ENCODE results near the gene TPM3.
"Not testable (repeated sequence)": the region's sequence is repeated elsewhere in the genome, so short reads cannot be mapped to it uniquely, and the experiment has no call there.

The TPM3 gene

DNA sequence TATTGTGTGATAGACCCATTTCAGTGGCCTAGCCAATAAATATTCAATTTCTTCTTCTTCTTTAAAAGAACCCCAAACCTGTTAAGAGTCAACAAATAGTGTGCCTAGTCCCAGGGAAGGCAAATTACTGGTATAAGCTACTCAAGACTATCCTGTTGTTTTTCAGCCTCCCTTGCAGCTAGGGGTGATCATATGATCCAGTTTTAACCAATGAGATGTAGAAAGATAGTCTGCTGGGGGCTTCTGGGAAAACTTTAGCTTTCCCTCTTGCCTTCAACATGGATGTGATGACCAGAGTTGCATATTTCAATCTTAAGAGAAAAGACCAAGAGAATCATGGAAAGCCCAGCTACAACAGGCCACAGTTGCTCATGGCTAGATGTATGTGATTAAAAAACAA lies 32.3 kb downstream of the TPM3 start:
- no peak for DNase-seq

GRCh38 chr1:154158307-154159125 lies 33.4 kb downstream of the TPM3 start:
- no peak for DNase-seq

DNA sequence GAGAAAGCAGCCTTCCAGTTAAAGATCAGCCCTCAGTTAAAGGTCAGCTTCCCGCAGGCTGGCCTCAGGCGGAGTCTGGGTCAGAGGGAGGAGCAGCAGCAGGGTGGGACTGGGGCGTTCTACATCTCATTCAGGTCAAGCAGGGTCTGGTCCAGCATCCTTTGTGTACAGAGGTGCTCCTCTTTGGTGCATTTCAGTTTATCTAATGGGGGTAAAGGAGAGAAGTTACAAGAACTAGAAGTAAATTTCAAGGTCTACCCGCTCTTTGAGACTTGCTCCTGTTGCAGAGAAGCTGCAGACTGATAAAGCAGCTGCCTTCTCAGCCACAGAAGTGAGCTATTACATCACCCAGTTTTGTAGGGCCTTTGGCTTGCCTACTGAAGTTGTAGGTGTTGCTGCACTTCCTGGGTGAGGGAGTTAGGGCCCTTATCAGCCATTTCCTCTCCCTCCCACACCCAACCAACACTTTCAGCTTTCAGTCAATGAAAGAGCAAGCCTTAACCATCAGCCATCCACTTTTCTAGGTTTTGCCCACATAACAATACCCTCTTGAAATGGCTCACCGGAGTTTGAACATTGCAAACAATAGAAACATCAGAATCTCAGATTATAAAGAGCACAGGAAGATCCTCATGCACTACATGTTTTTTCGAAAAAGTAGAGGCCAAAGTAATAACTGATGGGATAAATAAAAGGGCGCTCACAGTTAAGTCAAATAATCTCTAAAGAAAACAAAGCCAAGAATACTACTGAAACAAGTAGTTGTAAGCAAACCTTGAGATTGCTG lies 34.2 kb downstream of the TPM3 start:
- no peak for DNase-seq

GRCh38 chr1:154155251-154155650 lies 36.6 kb downstream of the TPM3 start:
- DNase-seq, result no peak

DNA sequence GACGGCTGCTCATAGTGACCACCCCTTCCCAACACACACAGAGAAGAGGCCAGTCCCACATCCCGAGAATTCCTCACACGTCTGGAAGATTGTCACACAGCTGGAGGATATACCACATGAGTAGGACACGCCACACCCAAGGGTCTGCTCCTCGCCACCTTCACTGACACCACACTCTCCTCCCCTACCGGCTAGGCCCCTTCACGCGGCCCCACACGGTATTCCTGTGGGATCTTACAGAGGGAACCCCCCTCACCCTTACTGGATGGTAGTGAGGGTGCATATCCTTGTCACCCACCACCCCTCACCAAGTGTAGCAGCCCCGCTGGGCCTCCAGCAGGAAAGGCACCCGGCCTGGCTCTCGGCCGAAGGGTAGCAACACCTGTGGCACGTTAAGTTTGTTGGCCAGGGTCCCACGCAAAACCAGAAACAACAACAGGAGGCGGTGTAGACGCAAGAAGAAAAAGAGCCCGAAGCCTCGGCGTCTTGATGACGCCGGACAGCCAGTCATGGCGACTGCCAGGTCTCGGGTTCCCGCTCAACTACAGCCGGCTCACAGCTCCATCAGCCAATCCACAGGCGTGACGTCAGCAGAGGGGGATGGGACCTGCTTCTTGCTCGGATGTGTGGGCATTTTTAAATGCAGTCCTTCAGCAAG lies 37.2 kb downstream of the TPM3 start, which contains the start of gene NUP210L:
TSS of gene NUP210L (minus strand) at position 540 of the 658 bp plus-strand sequence.
- no peak for DNase-seq

- DNase-seq, result no peak
These were observed 37.8 kb downstream of the TPM3 start for GRCh38 chr1:154154053-154154452.

GRCh38 chr1:154151311-154151710 lies 40.6 kb downstream of the TPM3 start:
- DNase-seq, result no peak

DNA sequence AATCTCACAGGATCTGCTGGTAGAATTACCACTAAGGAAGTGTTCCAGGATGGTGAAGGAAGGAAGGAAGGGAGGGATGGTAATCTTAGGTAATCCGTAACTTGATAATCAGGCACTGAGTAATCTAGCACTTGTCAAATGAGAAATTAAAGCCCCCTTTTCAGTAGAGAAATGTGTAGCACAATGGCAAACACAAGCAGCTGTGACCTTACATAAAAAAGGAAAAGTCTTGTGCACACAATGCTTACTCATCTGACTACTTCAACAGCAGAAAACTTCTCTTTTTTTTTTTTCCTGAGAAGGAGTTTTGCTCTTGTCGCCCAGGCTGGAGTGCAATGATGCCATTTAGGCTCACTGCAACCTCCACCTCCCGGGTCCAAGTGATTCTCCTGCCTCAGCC lies 43.1 kb downstream of the TPM3 start:
- no peak for DNase-seq

DNA sequence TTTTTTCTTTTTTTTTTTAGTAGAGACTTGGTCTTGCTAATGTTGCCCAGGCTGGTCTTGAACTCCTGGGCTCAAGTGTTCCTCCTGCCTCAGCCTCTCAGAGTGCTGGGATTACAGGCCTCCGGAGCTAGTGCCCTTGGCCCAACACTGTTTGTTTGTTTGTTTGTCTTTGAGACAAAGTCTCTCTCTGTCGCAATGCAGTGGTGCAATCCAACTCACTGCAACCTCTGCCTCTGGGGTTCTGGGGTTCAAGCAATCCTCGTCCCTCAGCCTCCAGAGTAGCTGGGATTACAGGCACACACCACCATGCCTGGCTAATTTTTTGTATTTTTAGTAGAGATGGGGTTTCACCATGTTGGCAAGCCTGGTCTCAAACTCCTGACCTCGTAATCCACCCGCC lies 44.4 kb downstream of the TPM3 start:
- not testable (repeated sequence) for DNase-seq

DNA sequence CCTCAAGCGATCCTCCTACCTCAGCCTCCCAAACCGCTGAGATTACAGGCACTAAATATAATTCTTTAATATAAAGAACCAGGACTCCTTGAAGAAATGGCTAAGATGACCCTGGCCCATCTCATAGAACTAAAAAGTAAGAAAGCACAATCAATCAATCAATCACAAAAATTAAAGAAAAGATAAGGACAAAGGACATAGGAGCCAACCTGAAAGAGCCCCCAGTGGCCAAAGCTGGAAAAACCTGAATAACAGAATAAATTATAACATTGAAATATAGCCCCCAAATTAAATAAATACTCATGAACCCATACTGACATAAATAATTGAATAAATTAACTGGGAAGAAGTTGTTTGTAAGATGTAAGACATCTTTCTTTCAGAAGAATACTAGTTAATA lies 45.9 kb downstream of the TPM3 start:
- no peak for DNase-seq

DNA sequence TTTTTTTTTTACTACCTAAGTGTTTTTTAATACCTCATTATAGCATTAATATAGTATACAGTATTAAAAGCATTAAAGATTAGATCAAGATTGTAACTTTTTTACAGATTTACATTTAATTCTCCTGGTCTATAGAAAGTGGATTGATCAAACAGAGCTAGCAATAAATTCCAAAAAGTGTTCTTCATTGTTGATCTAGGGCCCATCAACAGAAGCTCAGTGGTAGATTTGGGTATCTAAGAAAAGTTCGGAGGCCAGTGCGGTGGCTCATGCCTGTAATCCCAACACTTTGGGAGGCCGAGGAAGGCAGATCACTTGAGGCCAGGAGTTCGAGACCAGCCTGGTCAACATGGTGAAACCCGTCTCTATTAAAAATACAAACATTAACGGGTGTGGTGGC lies 49.5 kb downstream of the TPM3 start:
- DNase-seq, result no peak

DNA sequence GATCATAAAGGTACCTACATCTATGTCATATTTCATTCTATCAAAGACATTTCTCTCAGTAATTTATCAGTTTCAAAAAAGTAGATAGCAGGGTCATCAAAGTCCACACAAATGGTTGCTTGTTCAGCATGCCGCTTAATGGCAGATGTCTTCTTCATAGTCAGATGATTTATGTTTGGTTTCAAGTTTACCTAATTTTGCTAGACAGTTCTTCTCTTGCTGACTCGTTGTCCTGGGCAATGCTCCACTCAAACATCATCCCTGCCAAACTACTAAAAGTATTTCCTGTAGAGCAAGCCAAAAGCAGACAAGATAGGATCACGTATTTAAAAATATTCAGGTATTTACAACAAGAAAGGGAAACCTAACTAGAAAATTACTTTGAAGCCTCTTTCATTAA lies 50.7 kb downstream of the TPM3 start:
- DNase-seq, result no peak

DNA sequence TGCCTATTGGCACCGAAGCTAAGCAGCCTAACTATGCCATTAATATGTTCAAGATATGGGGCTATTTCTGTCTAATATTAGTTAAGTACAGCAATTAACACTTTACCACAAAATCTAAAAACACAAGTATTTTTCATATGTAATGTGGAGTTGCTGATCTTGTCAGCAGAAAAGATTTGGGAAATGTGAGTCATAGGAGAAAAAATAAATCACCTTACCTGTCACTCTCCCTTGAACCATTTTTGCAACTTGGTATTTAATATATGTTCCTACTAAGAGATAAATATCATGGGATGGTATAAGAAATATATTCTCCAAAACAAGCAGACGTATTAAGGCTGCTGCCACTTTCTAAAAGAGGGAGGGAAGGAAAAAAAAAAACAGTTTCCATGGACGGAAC lies 54.0 kb downstream of the TPM3 start:
- DNase-seq, result no peak

DNA sequence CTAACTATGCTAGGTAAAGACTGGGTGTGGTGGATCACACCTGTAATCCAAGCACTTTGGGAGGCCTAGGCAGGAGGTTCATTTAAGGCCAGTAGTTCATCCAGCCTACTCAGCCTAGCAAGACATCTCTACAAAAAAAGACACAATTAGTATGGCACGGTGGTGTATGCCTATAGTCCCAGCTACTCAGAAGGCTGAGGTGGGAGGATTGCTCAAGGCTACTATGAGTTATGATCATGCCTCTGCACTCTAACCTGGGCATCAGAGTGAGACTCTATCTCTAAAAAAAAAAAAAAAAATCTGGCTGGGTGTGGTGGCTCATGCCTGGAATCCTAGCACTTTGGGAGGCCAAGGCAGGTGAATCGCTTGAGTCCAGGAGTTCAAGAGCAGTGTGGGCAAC lies 58.6 kb downstream of the TPM3 start:
- no peak for DNase-seq

DNA sequence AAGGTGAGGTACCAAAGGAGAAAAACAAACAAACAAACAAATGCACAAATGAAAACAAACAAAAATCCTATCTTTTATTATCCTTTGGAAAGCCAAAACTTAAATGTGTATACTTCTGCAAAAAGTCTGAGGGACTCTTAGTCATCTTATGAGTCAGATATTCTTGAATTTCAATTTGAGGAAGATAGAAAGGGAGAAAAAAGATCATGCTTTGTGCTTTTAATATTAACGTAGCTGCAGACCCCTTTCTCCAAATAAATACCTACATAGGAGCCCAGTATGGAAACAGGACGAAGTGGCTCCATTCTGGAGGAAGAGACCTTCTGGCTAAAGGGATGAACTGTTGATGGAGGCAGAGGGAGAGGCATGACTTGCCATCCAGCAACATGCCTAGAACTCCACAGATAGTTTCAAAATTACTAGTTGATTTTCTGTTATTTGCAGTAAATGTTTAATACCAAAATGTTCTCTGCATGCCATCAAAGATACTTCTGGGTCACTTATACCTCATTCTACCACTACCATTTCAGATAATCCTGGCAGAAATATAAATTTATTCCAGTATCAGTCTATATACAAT lies 62.4 kb downstream of the TPM3 start:
- DNase-seq, result no peak

DNA sequence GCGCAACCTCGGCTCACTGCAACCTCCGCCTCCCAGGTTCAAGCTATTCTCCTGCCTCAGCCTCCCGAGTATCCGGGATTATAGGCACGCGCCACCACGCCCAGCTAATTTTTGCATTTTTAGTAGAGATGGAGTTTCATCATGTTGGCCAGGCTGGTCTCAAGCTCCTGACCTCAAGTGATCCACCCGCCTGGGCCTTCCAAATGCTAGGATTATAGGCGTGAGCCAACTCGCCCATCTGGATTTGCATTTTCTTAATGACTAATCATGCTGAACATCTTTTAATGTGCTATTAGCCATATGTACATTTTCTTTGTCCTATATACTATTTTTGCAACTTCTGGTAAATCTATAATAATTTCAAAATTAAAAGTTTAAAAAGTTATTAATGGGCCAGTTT lies 68.7 kb downstream of the TPM3 start:
- not testable (repeated sequence) for DNase-seq

- DNase-seq, result no peak
These were observed 74.3 kb downstream of the TPM3 start for GRCh38 chr1:154117642-154118041.

- DNase-seq, result no peak
These were observed 76.7 kb downstream of the TPM3 start for GRCh38 chr1:154115180-154115579.

Data from activated gamma-delta T cell (primary cell).